ENCODE measurements around the gene RTL9. TPM values are rescaled to one million over a fixed set of nuclear protein-coding genes. Genes with fewer than 3 reads are reported as not detected.
"Not testable (repeated sequence)": the region's sequence is repeated elsewhere in the genome, so short reads cannot be mapped to it uniquely, and the experiment has no call there.

The RTL9 gene
- total and polyA plus RNA-seq, 2 donors = 0.10 to 0.48 TPM

GRCh38 chrX:110322603-110323002 is 36.0 kb upstream of the RTL9 start:
- WGBS = 52% methylated on average over 4 of the region's 4 CpGs
- Histone ChIP-seq H3K4me1 (ENCODE audit: insufficient read depth) (no peaks in the 10 kb centered on the region), H3K4me3 (ENCODE audit: low read depth, low read length) (no peak overlapping the region), H3K27ac (ENCODE audit: low read depth) (no peak overlapping the region), H3K36me3 (ENCODE audit: insufficient read depth) (no peaks in the 10 kb centered on the region)
- DNase-seq (ENCODE audit: extremely low spot score) = no peak

- H3K36me3 ChIP-seq (ENCODE audit: insufficient read depth) = no peaks in the 10 kb centered on the region
- WGBS = 73% methylated on average over 4 of the region's 4 CpGs
- H3K27ac ChIP-seq (ENCODE audit: low read depth) = no peak overlapping the region
- DNase-seq (ENCODE audit: extremely low spot score) = no peak
- no peaks in the 10 kb centered on the region for H3K4me1 ChIP-seq (ENCODE audit: insufficient read depth)
- no peak overlapping the region for H3K4me3 ChIP-seq (ENCODE audit: low read depth, low read length)
Measured at GRCh38 chrX:110326712-110327111, 31.9 kb upstream of the RTL9 start.

- no peak for DNase-seq (ENCODE audit: extremely low spot score)
- H3K36me3 ChIP-seq (ENCODE audit: insufficient read depth) = no peaks in the 10 kb centered on the region
- H3K4me3 ChIP-seq (ENCODE audit: low read depth, low read length) = no peak overlapping the region
- H3K27ac ChIP-seq (ENCODE audit: low read depth) = no peak overlapping the region
- no peaks in the 10 kb centered on the region for H3K4me1 ChIP-seq (ENCODE audit: insufficient read depth)
- WGBS = 86% methylated on average over 1 of the region's 1 CpG
Measured at GRCh38 chrX:110327336-110327735, 31.3 kb upstream of the RTL9 start.

GRCh38 chrX:110328613-110329012 is 30.0 kb upstream of the RTL9 start:
- H3K4me1 ChIP-seq (ENCODE audit: insufficient read depth); H3K4me3 ChIP-seq (ENCODE audit: low read depth, low read length); H3K36me3 ChIP-seq (ENCODE audit: insufficient read depth); DNase-seq (ENCODE audit: extremely low spot score); H3K27ac ChIP-seq (ENCODE audit: low read depth): not testable (repeated sequence)
- WGBS = 86% methylated on average over 1 of the region's 1 CpG

- no peak overlapping the region for H3K4me3 ChIP-seq (ENCODE audit: low read depth, low read length)
- no peaks in the 10 kb centered on the region for H3K36me3 ChIP-seq (ENCODE audit: insufficient read depth)
- no peaks in the 10 kb centered on the region for H3K4me1 ChIP-seq (ENCODE audit: insufficient read depth)
- DNase-seq (ENCODE audit: extremely low spot score) = no peak
- no peak overlapping the region for H3K27ac ChIP-seq (ENCODE audit: low read depth)
- WGBS = 74% methylated on average over 3 of the region's 3 CpGs
Measured at GRCh38 chrX:110331444-110332030, 27.1 kb upstream of the RTL9 start.

GRCh38 chrX:110333458-110333857 is 25.2 kb upstream of the RTL9 start:
- not testable (repeated sequence) for H3K4me3 ChIP-seq (ENCODE audit: low read depth, low read length); H3K4me1 ChIP-seq (ENCODE audit: insufficient read depth); H3K36me3 ChIP-seq (ENCODE audit: insufficient read depth); H3K27ac ChIP-seq (ENCODE audit: low read depth); DNase-seq (ENCODE audit: extremely low spot score)
- WGBS = 100% methylated on average over 1 of the region's 1 CpG

GRCh38 chrX:110338935-110339334 is 19.7 kb upstream of the RTL9 start:
- H3K4me1 ChIP-seq (ENCODE audit: insufficient read depth) = no peaks in the 10 kb centered on the region
- WGBS = 73% methylated on average over 4 of the region's 4 CpGs

GRCh38 chrX:110341189-110342035 is 17.2 kb upstream of the RTL9 start:
- Histone ChIP-seq H3K27ac (ENCODE audit: low read depth) (no peak overlapping the region), H3K4me1 (ENCODE audit: insufficient read depth) (no peaks in the 10 kb centered on the region), H3K4me3 (ENCODE audit: low read depth, low read length) (no peak overlapping the region), H3K36me3 (ENCODE audit: insufficient read depth) (no peaks in the 10 kb centered on the region)
- no peak for DNase-seq (ENCODE audit: extremely low spot score)
- 75% methylated on average over 11 of the region's 11 CpGs for WGBS

More at GRCh38 chrX:110338935-110339334, 19.7 kb upstream of the RTL9 start:
- H3K36me3 ChIP-seq (ENCODE audit: insufficient read depth) = no peaks in the 10 kb centered on the region
- no peak for DNase-seq (ENCODE audit: extremely low spot score)
- H3K27ac ChIP-seq (ENCODE audit: low read depth) = no peak overlapping the region
- H3K4me3 ChIP-seq (ENCODE audit: low read depth, low read length) = no peak overlapping the region

GRCh38 chrX:110346681-110347080 is 12.0 kb upstream of the RTL9 start:
- Histone ChIP-seq H3K27ac (ENCODE audit: low read depth) (no peak overlapping the region), H3K36me3 (ENCODE audit: insufficient read depth) (no peaks in the 10 kb centered on the region), H3K4me3 (ENCODE audit: low read depth, low read length) (no peak overlapping the region), H3K4me1 (ENCODE audit: insufficient read depth) (no peaks in the 10 kb centered on the region)
- 55% methylated on average over 17 of the region's 17 CpGs for WGBS
- no peak for DNase-seq (ENCODE audit: extremely low spot score)

- Histone ChIP-seq H3K36me3 (ENCODE audit: insufficient read depth) (no peaks in the 10 kb centered on the region), H3K27ac (ENCODE audit: low read depth) (no peak overlapping the region), H3K4me1 (ENCODE audit: insufficient read depth) (no peaks in the 10 kb centered on the region), H3K4me3 (ENCODE audit: low read depth, low read length) (no peak overlapping the region)
- no peak for DNase-seq (ENCODE audit: extremely low spot score)
- WGBS = 33% methylated on average over 1 of the region's 1 CpG
Measured at GRCh38 chrX:110359273-110359672, 625 bp downstream of the RTL9 start.

GRCh38 chrX:110363244-110363643 is 4.6 kb downstream of the RTL9 start:
- Histone ChIP-seq H3K4me1 (ENCODE audit: insufficient read depth) (no peaks in the 10 kb centered on the region), H3K36me3 (ENCODE audit: insufficient read depth) (no peaks in the 10 kb centered on the region), H3K4me3 (ENCODE audit: low read depth, low read length) (no peak overlapping the region), H3K27ac (ENCODE audit: low read depth) (no peak overlapping the region)
- no peak for DNase-seq (ENCODE audit: extremely low spot score)
- 90% methylated on average over 1 of the region's 1 CpG for WGBS

- Histone ChIP-seq H3K4me3 (ENCODE audit: low read depth, low read length) (no peak overlapping the region), H3K36me3 (ENCODE audit: insufficient read depth) (no peaks in the 10 kb centered on the region), H3K27ac (ENCODE audit: low read depth) (no peak overlapping the region), H3K4me1 (ENCODE audit: insufficient read depth) (no peaks in the 10 kb centered on the region)
- no peak for DNase-seq (ENCODE audit: extremely low spot score)
- 78% methylated on average over 2 of the region's 2 CpGs for WGBS
Measured at GRCh38 chrX:110373310-110373709, 14.7 kb downstream of the RTL9 start.

- Histone ChIP-seq H3K27ac (ENCODE audit: low read depth) (no peak overlapping the region), H3K36me3 (ENCODE audit: insufficient read depth) (no peaks in the 10 kb centered on the region), H3K4me1 (ENCODE audit: insufficient read depth) (no peaks in the 10 kb centered on the region), H3K4me3 (ENCODE audit: low read depth, low read length) (no peak overlapping the region)
- WGBS = 84% methylated on average over 1 of the region's 1 CpG
- no peak for DNase-seq (ENCODE audit: extremely low spot score)
Measured at GRCh38 chrX:110374559-110374958, 15.9 kb downstream of the RTL9 start.

- Histone ChIP-seq H3K4me1 (ENCODE audit: insufficient read depth) (no peaks in the 10 kb centered on the region), H3K4me3 (ENCODE audit: low read depth, low read length) (no peak overlapping the region), H3K36me3 (ENCODE audit: insufficient read depth) (no peaks in the 10 kb centered on the region), H3K27ac (ENCODE audit: low read depth) (no peak overlapping the region)
- DNase-seq (ENCODE audit: extremely low spot score) = no peak
- WGBS = 64% methylated on average over 2 of the region's 2 CpGs
Measured at GRCh38 chrX:110381216-110381615, 22.6 kb downstream of the RTL9 start.

Data from urinary bladder (tissue), 4 donors.